NOMO-1 treated with DMSO at 0.1 percent for 48 hours (cell line): ENCODE results near the gene NEMP1.

ENCODE experiments used
- DNase-seq: peaks from one replicate; lab custom pipeline; 2025; ENCODE audit not compliant: unreplicated experiment; lab: John Stamatoyannopoulos, UW

NEMP1 gene

GRCh38 chr12:57107456-57108155, 29.0 kb upstream of the NEMP1 start:
- no peak for DNase-seq

- DNase-seq = no peak
Measured at GRCh38 chr12:57106021-57106708, 27.6 kb upstream of the NEMP1 start.

- DNase-seq = no peak
Measured at GRCh38 chr12:57105011-57105753, 26.6 kb upstream of the NEMP1 start.

GRCh38 chr12:57104292-57104910, 25.8 kb upstream of the NEMP1 start:
- DNase-seq = no peak

GRCh38 chr12:57103856-57104255, 25.3 kb upstream of the NEMP1 start:
- no peak for DNase-seq

GRCh38 chr12:57101892-57102695, 23.5 kb upstream of the NEMP1 start:
- no peak for DNase-seq

GRCh38 chr12:57099766-57100165, 21.2 kb upstream of the NEMP1 start:
- DNase-seq = no peak

- DNase-seq = no peak
Measured at GRCh38 chr12:57099047-57099714, 20.6 kb upstream of the NEMP1 start.

- DNase-seq = no peak
Measured at GRCh38 chr12:57098546-57098945, 20.0 kb upstream of the NEMP1 start.

- DNase-seq = no peak
Measured at GRCh38 chr12:57097554-57097835, 18.9 kb upstream of the NEMP1 start.

GRCh38 chr12:57096748-57097553, 18.4 kb upstream of the NEMP1 start:
- no peak for DNase-seq

GRCh38 chr12:57096099-57096572, 17.5 kb upstream of the NEMP1 start:
- DNase-seq = no peak

- DNase-seq = no peak
Measured at GRCh38 chr12:57095440-57095839, 16.8 kb upstream of the NEMP1 start.

GRCh38 chr12:57094208-57095160, 15.9 kb upstream of the NEMP1 start:
- DNase-seq = no peak

- peak; percentile 26 for DNase-seq
Measured at GRCh38 chr12:57093415-57094207, 15.0 kb upstream of the NEMP1 start.

- no peak for DNase-seq
Measured at GRCh38 chr12:57092876-57093414, 14.4 kb upstream of the NEMP1 start.

GRCh38 chr12:57092529-57092862, 13.9 kb upstream of the NEMP1 start:
- DNase-seq = no peak
